Endodermal cell (in vitro differentiated cells): ENCODE results near the gene ACTR3. TPM values are rescaled to one million over a fixed set of nuclear protein-coding genes. Genes with fewer than 3 reads are reported as not detected.

ENCODE experiments used
- DNase-seq: peaks from one replicate; pipeline ENCODE4 v3.0.0-alpha.2; 2017
- H3K27ac ChIP-seq: 2 replicates; pipeline ENCODE4 v1.5.1; 2013; ENCODE audit warnings: mild to moderate bottlenecking, low read depth, low read length, moderate library complexity
- H3K27me3 ChIP-seq: 2 replicates; pipeline ENCODE4 v1.6.1; 2013; ENCODE audit warnings: mild to moderate bottlenecking, low read length, moderate library complexity; ENCODE audit not compliant: insufficient read depth, control insufficient read depth, poor library complexity, severe bottlenecking
- H3K36me3 ChIP-seq: 2 replicates; pipeline ENCODE4 v1.7.0; 2013; ENCODE audit warnings: mild to moderate bottlenecking, low read length, moderate library complexity; ENCODE audit not compliant: control insufficient read depth, insufficient read depth
- H3K4me1 ChIP-seq: one replicate; pipeline ENCODE4 v1.7.0; 2013; ENCODE audit warnings: low read length; ENCODE audit not compliant: control insufficient read depth, insufficient read depth
- H3K4me3 ChIP-seq: 2 replicates; pipeline ENCODE4 v1.5.1; 2013; ENCODE audit warnings: mild to moderate bottlenecking, low read length, moderate library complexity
- H3K9ac ChIP-seq: 2 replicates; pipeline ENCODE4 v1.6.1; 2013; ENCODE audit warnings: mild to moderate bottlenecking, low read length, moderate library complexity; ENCODE audit not compliant: poor library complexity, severe bottlenecking; ENCODE audit errors: extremely low read depth
- H3K9me3 ChIP-seq: 2 replicates; pipeline ENCODE4 v1.6.1; 2013; ENCODE audit warnings: mild to moderate bottlenecking, low read length, moderate library complexity; ENCODE audit not compliant: control insufficient read depth
- H3K27ac Mint-ChIP-seq: 2 replicates; pipeline ENCODE4 v1.8.0; 2020; ENCODE audit warnings: mixed read lengths
- H3K27me3 Mint-ChIP-seq: 2 replicates; pipeline ENCODE4 v1.8.0; 2021; ENCODE audit warnings: mild to moderate bottlenecking, mixed read lengths; ENCODE audit not compliant: insufficient read depth
- H3K36me3 Mint-ChIP-seq: 2 replicates; pipeline ENCODE4 v1.8.0; 2020; ENCODE audit warnings: low read depth, mixed read lengths
- H3K4me1 Mint-ChIP-seq: 2 replicates; pipeline ENCODE4 v1.8.0; 2020; ENCODE audit warnings: mixed read lengths
- H3K4me3 Mint-ChIP-seq: 2 replicates; pipeline ENCODE4 v1.8.0; 2020; ENCODE audit warnings: mild to moderate bottlenecking, moderate library complexity, mixed read lengths
- H3K9me3 Mint-ChIP-seq: 2 replicates; pipeline ENCODE4 v1.8.0; 2020; ENCODE audit warnings: mild to moderate bottlenecking, mixed read lengths
- CTCF ChIP-seq: fragments of 200-600 bp; sonication (generic); conservative IDR thresholded peaks from 2 replicates; pipeline ENCODE4 v1.5.0; 2021; ENCODE audit warnings: antibody characterized with exemption, mild to moderate bottlenecking
- WGBS, 2 experiments: methylation state at CpG; one replicate each; pipeline versions ENCODE4 v1.1.5 to v1.1.7; 2013; ENCODE audit warnings: missing lambda C conversion rate in 2 of 2, mixed read lengths in 1 of 2; ENCODE audit not compliant: insufficient coverage in 1 of 2, insufficient read length in 1 of 2; 5-methylcytosine and 5-hydroxymethylcytosine counted together
- total RNA-seq, 2 donors: library from RNA; stranded (reverse); fragmentation: NEBNext Ultra II Directional in 1 of 2; extraction: Animal tissue kit (Norgen Biotek cat#: 25700) in 1 of 2; gene quantifications; 2 replicates in 1 of 2; 3 replicates in 1 of 2; pipeline ENCODE4 v1.2.1, GENCODE V29; 2021

The ACTR3 gene
- total RNA-seq, 2 donors from 2014 or later, result 168 to 192 TPM

GRCh38 chr2:113962692-113963480 is 73.0 kb downstream of the ACTR3 start:
- peaks cover 39% of the 10 kb centered on the region for H3K36me3 ChIP-seq
- no peaks in the 10 kb centered on the region for H3K27me3 ChIP-seq
- Mint-ChIP-seq H3K9me3 (no peaks in the 10 kb centered on the region), H3K36me3 (peaks cover 1% of the 10 kb centered on the region), H3K4me3 (no peak overlapping the region), H3K27ac (no peak overlapping the region), H3K4me1 (peaks cover 12% of the 10 kb centered on the region), H3K27me3 (no peaks in the 10 kb centered on the region)
- H3K9me3 ChIP-seq, result no peaks in the 10 kb centered on the region
- no peak for DNase-seq
- no peak for TF ChIP-seq CTCF
- no peak overlapping the region for H3K9ac ChIP-seq
- WGBS, 2 experiments, result 89 to 91% methylated on average over 4 of the region's 4 CpGs
- peaks cover 5% of the 10 kb centered on the region for H3K4me1 ChIP-seq
- no peak overlapping the region for H3K27ac ChIP-seq
- H3K4me3 ChIP-seq, result no peak overlapping the region

- no peaks in the 10 kb centered on the region for H3K27me3 Mint-ChIP-seq
- H3K4me1 Mint-ChIP-seq, result peaks cover 12% of the 10 kb centered on the region
- Histone ChIP-seq H3K4me3 (no peak overlapping the region), H3K27ac (no peak overlapping the region), H3K27me3 (no peaks in the 10 kb centered on the region), H3K9ac (no peak overlapping the region), H3K36me3 (peaks cover 29% of the 10 kb centered on the region), H3K9me3 (no peaks in the 10 kb centered on the region), H3K4me1 (peaks cover 5% of the 10 kb centered on the region)
- 79 to 92% methylated on average over 2 to 3 of the region's 3 CpGs for WGBS, 2 experiments
- H3K9me3 Mint-ChIP-seq, result no peaks in the 10 kb centered on the region
- H3K36me3 Mint-ChIP-seq, result peaks cover 1% of the 10 kb centered on the region
- DNase-seq, result no peak
- no peak overlapping the region for H3K27ac Mint-ChIP-seq
- no peak overlapping the region for H3K4me3 Mint-ChIP-seq
- TF ChIP-seq CTCF, result peak; percentile 28
Observed at GRCh38 chr2:113963965-113964364, 74.1 kb downstream of the ACTR3 start.

GRCh38 chr2:113964436-113964835 is 74.5 kb downstream of the ACTR3 start:
- H3K9me3 ChIP-seq, result no peaks in the 10 kb centered on the region
- Mint-ChIP-seq H3K27ac (no peak overlapping the region), H3K4me3 (no peak overlapping the region), H3K9me3 (no peaks in the 10 kb centered on the region), H3K36me3 (peaks cover 1% of the 10 kb centered on the region), H3K4me1 (peaks cover 12% of the 10 kb centered on the region), H3K27me3 (no peaks in the 10 kb centered on the region)
- no peak overlapping the region for H3K9ac ChIP-seq
- 96 to 100% methylated on average over 4 to 5 of the region's 5 CpGs for WGBS, 2 experiments
- H3K27me3 ChIP-seq, result no peaks in the 10 kb centered on the region
- no peak overlapping the region for H3K27ac ChIP-seq
- peaks cover 24% of the 10 kb centered on the region for H3K36me3 ChIP-seq
- H3K4me1 ChIP-seq, result peaks cover 5% of the 10 kb centered on the region
- no peak for DNase-seq
- H3K4me3 ChIP-seq, result no peak overlapping the region
- TF ChIP-seq CTCF, result no peak
